Endothelial cell of hepatic sinusoid (primary cell): ENCODE data around the gene HENMT1.

Source experiments
- in situ Hi-C: cut with HindIII; loops from 2 replicates; pipeline ENCODE4 v1.10.0; 2017; ENCODE audit warnings: low sequenced_read_pairs

HENMT1 gene

DNA sequence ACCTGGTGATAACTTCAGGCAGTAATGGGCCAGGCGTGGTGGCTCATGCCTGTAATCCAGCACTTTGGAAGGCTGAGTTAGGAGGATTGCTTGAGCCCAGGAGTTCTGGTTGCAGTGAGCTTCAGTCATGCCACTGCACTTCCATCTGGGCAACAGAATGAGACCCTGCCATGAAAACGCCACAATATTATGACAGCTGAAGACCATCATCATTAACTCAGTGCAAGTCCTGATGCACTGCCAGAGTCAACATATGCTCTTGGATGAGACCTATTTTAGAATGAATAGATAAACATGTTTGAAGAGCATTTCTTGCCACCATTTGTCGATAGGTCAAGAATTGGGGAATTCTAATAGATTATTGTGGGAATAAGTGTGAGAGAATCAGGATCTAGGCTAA, 26.4 kb downstream of the HENMT1 start:
- in situ Hi-C loops, result no loop called here

- in situ Hi-C loops, result no loop called here
Observed at GRCh38 chr1:108628665-108629064, 32.2 kb downstream of the HENMT1 start.

GRCh38 chr1:108627951-108628350, 32.9 kb downstream of the HENMT1 start:
- in situ Hi-C loops, result no loop called here

- in situ Hi-C loops, result no loop called here
Observed at GRCh38 chr1:108627256-108627655, 33.6 kb downstream of the HENMT1 start.

- in situ Hi-C loops, result no loop called here
Observed at GRCh38 chr1:108624069-108624468, 36.8 kb downstream of the HENMT1 start.

- in situ Hi-C loops, result no loop called here
Observed at GRCh38 chr1:108617724-108618056, 43.2 kb downstream of the HENMT1 start.

DNA sequence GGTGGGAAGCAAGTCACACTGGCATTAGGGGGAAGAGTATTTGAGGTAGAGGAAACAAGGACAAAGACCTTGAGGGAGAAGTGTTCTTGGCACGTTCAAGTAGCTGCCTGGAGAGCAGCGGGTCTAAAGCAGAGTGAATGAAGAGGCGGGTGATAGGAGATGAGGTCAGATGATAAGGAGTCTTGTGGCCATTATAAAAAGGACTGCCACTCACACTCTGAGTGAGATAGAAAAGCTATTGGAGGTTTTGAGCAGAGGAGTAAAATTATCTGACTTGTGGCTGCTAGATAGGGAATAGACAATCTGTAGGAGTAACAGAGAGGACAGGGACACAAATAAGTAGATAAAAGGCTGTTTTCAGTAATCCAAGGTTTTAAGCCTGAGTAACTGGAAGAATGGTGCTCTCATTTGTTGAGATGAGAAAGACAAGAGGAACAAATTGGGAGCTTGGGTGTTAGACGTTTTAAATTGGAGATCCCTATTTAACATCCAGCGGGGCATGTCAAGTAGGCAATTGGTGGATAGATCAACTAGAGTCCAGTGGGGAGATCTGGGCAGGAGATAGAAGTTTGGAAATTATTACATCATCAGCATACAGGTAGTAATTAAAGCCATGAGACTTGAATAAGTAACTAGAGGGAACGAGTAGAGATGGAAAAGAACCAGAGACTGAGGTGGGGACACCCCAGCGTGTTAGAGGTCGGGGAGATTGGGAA, 43.7 kb downstream of the HENMT1 start:
- in situ Hi-C loops, result no loop called here

- in situ Hi-C loops, result no loop called here
Observed at GRCh38 chr1:108615544-108615943, 45.3 kb downstream of the HENMT1 start.

GRCh38 chr1:108612496-108612895, 48.4 kb downstream of the HENMT1 start:
- in situ Hi-C loops, result loop anchor here (5.0 kb wide), 2 partner anchors 35 to 55 kb away; no protein-coding TSS in a partner anchor

- in situ Hi-C loops, result loop anchor here (5.0 kb wide), 2 partner anchors 35 to 55 kb away; no protein-coding TSS in a partner anchor
Observed at GRCh38 chr1:108611984-108612383, 48.9 kb downstream of the HENMT1 start.

DNA sequence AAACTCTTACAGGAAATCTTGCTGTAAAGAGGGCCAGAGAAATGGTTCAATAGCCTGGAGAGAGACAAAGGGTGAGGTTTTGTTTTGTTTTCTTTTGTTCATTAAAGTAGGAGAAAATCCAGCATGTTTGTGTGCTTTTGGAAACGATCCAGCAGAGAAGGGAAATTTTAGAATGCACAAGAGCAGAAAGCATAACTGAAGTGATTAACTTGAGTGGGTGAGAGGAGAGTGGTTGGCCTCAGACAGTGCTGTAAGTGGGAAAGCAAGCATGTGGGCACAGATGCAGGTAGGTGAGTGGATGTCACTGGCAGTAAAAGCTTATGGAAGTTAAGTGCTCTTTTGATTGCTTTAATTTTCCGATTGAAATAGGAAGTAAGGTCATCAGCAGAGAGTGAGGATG, 50.8 kb downstream of the HENMT1 start:
- in situ Hi-C loops, result loop anchor here (5.0 kb wide), 2 partner anchors 37 to 53 kb away; no protein-coding TSS in a partner anchor

GRCh38 chr1:108609483-108610049, 51.3 kb downstream of the HENMT1 start:
- in situ Hi-C loops, result loop anchor here (5.0 kb wide), 2 partner anchors 38 to 52 kb away; no protein-coding TSS in a partner anchor

DNA sequence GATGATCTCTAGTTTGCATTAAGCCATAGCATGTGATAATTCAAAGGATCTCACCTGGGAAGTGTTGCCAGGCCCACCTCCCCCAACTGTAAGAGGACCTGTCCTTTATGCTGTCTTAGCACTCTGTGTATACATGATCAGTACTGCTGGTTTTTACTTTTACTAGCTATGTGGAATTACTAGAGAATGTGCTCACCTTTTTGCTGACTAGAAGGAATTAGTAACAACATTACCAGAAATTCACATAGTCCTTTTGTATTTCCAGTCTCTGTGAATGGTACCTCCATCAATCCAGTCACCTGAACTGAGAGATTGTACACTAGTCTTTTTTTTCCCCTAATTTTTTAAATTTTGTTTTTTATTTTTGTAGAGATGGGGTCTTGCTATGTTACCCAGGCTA, 54.4 kb downstream of the HENMT1 start:
- in situ Hi-C loops, result no loop called here

- in situ Hi-C loops, result no loop called here
Observed at GRCh38 chr1:108605633-108606032, 55.3 kb downstream of the HENMT1 start.

GRCh38 chr1:108601708-108602410, 59.0 kb downstream of the HENMT1 start:
- in situ Hi-C loops, result no loop called here

DNA sequence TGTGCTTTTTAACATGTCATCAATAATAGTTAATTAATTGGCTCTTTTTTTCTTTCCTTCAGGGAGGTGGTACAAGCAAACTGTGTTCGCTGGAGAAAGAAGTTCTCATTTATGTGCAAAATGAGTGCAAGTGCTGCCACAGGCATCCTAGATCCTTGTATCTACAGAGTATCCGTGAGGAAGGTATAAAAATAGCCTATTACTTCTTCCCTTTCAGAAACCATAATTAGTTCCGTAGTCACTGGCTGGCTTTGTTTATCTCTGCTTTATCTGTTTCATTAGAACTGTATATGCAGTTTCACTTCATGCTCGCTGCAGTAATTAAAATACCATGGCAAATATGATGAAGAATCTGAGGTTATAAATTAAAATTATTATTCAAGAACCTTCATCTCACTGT, 60.4 kb downstream of the HENMT1 start:
- in situ Hi-C loops, result no loop called here

DNA sequence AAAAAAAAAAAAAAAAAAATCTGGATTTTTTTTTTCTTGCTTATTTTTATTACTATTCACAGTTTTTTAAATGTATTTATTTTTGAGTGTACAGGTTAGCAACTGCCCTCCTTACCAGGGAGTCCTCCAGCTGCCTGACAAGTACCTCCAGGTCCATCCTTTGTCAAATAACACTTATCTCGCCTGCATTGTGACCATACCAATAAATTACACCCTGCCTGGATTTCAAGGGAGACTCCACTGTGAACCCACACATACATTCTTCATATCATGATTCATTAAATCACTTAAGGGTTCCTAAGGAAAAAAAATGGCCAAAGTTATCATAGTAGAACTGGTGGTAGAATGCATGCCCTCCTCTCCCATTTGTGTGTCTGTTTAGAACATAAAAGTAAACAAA, 62.6 kb downstream of the HENMT1 start:
- in situ Hi-C loops, result no loop called here
